Measurements from ENCODE around the gene AMBRA1.

GRCh38 chr11:46612326-46612725 lies 18.5 kb upstream of the AMBRA1 start:
- no peak for TF ChIP-seq CTCF (conservative IDR thresholded peaks at IDR 0.05; ENCODE audit: low read length)
- no peak for TF ChIP-seq EZH2phosphoT487 (IDR thresholded peaks at IDR 0.05; ENCODE audit: borderline replicate concordance, low read depth, low read length)
